Hair follicular keratinocyte (primary cell): ENCODE data around the gene GJC1. TPM values are rescaled to one million over a fixed set of nuclear protein-coding genes. Genes with fewer than 3 reads are reported as not detected.

ENCODE experiments used
- total RNA-seq: library from RNA; depleted of rRNA; stranded (reverse); fragments of >200 nt; gene quantifications from 2 replicates; pipeline ENCODE4 v1.2.3, GENCODE V29; 2015

The GJC1 gene
- 5.7 and 6.6 TPM in 2 replicates for total RNA-seq

DNA sequence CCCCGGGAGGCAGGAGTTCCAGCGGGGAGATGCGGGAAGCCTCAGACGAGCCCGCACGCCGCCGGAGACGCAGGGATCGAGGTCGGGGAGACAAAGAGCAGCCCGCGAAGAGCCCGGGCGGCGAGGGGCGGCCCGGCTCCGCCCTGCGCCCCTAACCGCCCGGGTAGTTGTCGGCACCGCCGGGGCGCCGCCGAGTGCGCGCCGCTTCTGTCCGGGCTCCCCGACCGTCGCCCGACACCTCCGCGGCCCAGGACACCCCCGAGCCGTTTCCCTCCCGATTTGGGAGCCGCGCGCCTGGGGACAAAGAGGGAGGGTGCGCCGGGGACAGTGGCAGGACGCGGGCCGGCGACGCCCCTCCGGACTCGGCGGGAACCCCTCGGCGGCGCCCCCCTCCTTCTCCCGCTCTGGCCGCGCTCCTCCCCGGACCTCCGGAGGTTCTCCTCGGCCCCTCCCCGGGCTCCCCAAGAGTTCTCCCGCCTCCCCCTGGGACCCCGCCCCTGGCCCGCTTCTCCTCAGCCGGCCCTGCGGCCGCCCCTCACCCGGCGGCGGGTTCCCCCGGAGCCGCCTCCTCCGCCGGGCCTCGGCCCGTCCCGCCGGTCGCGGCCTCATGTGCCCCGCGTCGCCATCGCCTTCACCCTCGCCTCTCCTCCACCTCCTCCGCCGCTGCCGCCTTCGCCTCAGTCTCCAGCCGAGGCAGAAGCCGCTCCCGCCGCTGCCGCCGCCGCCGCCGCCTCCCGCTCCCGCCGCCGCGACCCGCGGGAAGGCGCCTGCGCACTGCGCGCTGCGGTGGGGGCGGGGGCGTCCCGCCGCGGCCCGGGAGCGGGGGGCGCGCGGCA is at the start of gene GJC1:
Gene GJC1 (minus strand): TSS at position 765 of the 836 bp plus-strand sequence. CDS start 24,470 bp downstream, outside the sequence.

GRCh38 chr17:44847586-44847985 is 17.5 kb upstream of the GJC1 start, which contains the start of gene HIGD1B:
TSS of gene HIGD1B (plus strand) at chr17:44847883. CDS start at chr17:44848153, 270 bp downstream.

DNA sequence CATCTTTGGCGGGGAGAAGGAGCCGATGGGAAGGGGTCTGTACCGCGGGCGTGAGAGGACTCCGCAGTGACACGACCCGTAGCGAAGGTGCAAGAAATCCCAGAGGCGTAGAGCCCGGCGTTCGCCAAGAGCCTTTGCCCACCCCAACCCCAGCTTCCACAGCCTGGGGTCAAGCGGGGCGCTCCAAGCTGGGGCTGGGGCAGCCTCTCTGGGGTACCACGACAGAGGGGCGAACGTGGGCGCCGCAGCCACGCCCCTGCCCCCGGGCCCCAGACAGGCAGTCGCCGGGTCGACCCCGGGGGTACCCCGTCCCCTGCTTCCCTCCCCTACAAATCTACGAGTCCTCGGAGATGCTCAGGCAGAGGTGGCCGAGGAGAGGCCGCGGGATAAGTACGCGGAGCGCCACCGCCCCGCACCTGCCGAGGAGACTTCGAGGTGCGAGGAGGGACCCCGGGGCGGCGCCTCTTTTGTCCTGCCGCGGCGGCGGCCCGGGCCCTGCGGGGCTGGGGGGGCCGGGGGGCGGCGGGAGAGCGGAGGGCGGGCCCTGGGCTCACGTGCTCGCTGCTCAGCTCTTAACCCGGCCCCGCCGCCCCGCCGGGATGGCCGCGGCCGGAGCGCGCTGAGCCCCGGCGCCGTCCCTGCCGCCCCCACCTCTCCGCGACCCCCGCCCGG is 71.5 kb downstream of the GJC1 start, which contains the start of gene ADAM11:
Gene ADAM11 (plus strand): TSS at position 575 of the 672 bp plus-strand sequence. CDS start 212 bp downstream, outside the sequence.

Other genes with a start within 250 kb of the GJC1 start
- gene MEIOC, start 173.8 kb downstream of the GJC1 start, total RNA-seq: under 0.01 TPM in 1 of 2 replicates, not detected in the other
- gene CCDC43, start 140.5 kb downstream of the GJC1 start, total RNA-seq: 25.8 and 28.4 TPM in 2 replicates
- gene DBF4B, start 121.6 kb downstream of the GJC1 start, total RNA-seq: 5.0 and 9.3 TPM in 2 replicates
- 0.08 TPM in 2 replicates for gene ADAM11, start 71.3 kb downstream of the GJC1 start, total RNA-seq
- gene HIGD1B, start 17.6 kb upstream of the GJC1 start, total RNA-seq: not detected in 2 replicates
- 51.5 and 109 TPM in 2 replicates for gene EFTUD2, start 69.2 kb upstream of the GJC1 start, total RNA-seq
- not detected in 2 replicates for gene GFAP, start 85.2 kb upstream of the GJC1 start, total RNA-seq
- 7.7 and 22.7 TPM in 2 replicates for gene KIF18B, start 117.5 kb upstream of the GJC1 start, total RNA-seq
- gene C1QL1, start 138.0 kb upstream of the GJC1 start, total RNA-seq: 2.5 TPM in 1 of 2 replicates, not detected in the other
- gene DCAKD, start 221.3 kb upstream of the GJC1 start, total RNA-seq: 44.2 and 64.7 TPM in 2 replicates
- gene NMT1, start 231.0 kb upstream of the GJC1 start, total RNA-seq: 75.7 and 122 TPM in 2 replicates